A549 (cell line): ENCODE measurements around the gene MYO1H. TPM values are rescaled to one million over a fixed set of nuclear protein-coding genes. Genes with fewer than 3 reads are reported as not detected.

Experiments
- ATAC-seq, 2 experiments: fragments of 200-7000 bp in 1 of 2; fragments of >200 bp in 1 of 2; cut with Nextera tagmentation in 1 of 2; cut with Tn5 transposase in 1 of 2; 3 replicates each; pipeline versions ENCODE4 v1.8.0 to v1.9.1; 2018 to 2020; ENCODE audit warnings: mild to moderate bottlenecking in 1 of 2, moderate library complexity in 1 of 2
- CTCF ChIA-PET: fragments of 300-600 bp; sonication (Branson Sonifier 250); formaldehyde crosslinking; extraction: SDS; loops from one replicate; lab custom pipeline; 2021; ENCODE audit warnings: antibody characterized with exemption, inconsistent platforms; lab: Yijun Ruan, JAX
- POLR2A ChIA-PET: fragments of 350-600 bp; formaldehyde crosslinking; extraction: SDS; loops from one replicate; lab custom pipeline; 2021; ENCODE audit warnings: antibody characterized with exemption, inconsistent platforms; lab: Yijun Ruan, JAX
- DNase-seq, 2 experiments: peaks; one replicate each; pipeline versions ENCODE4 v3.0.0 to v3.0.0-alpha.2; 2011 to 2016; ENCODE audit warnings: low read depth in 1 of 2, low spot score in 1 of 2
- FAIRE-seq: peaks from 2 replicates; lab custom pipeline; 2011; peaks lifted over from hg19 to GRCh38; lab: Jason Lieb, UNC
- H3K27ac ChIP-seq, 2 experiments: fragments of >200 bp; sonication (Bioruptor Twin); formaldehyde crosslinking; 3 replicates each; pipeline ENCODE4 v1.5.1; 2016 to 2017
- H3K4me1 ChIP-seq: fragments of >200 bp; sonication (Bioruptor Twin); formaldehyde crosslinking; 3 replicates; pipeline ENCODE4 v1.6.1; 2016
- H3K4me2 ChIP-seq: fragments of >200 bp; sonication (Bioruptor Twin); formaldehyde crosslinking; 3 replicates; pipeline ENCODE4 v1.6.1; 2016
- H3K4me3 ChIP-seq: fragments of >200 bp; sonication (Bioruptor Twin); formaldehyde crosslinking; 3 replicates; pipeline ENCODE4 v1.5.1; 2016
- H3K9me3 ChIP-seq: fragments of >200 bp; sonication (Bioruptor Twin); formaldehyde crosslinking; 3 replicates; pipeline ENCODE4 v1.6.1; 2016
- ATOH8 ChIP-seq: fragments of 250-450 bp; sonication (Bioruptor Pico); IDR thresholded peaks from 2 replicates; pipeline ENCODE4 v1.5.0; 2020; ENCODE audit warnings: low read depth, mild to moderate bottlenecking, moderate library complexity
- BHLHE40 ChIP-seq: IDR thresholded peaks from 2 replicates; pipeline ENCODE4 v1.6.1; 2012; ENCODE audit warnings: low read depth, low read length, inconsistent platforms
- CBX8 ChIP-seq: fragments of 200-600 bp; sonication (generic); IDR thresholded peaks from 2 replicates; pipeline ENCODE4 v1.6.1; 2016
- CEBPB ChIP-seq, 2 experiments: fragments of >200 bp in 1 of 2; sonication (Bioruptor Twin) in 1 of 2; formaldehyde crosslinking in 1 of 2; IDR thresholded peaks; 2 replicates each; pipeline ENCODE4 v1.6.1; 2012 to 2016
- CHD2 ChIP-seq: fragments of 150-350 bp; IDR thresholded peaks from 2 replicates; pipeline ENCODE4 v1.6.1; 2014; ENCODE audit warnings: low read length; ENCODE audit not compliant: partially characterized antibody
- CTCF ChIP-seq: fragments of >200 bp; sonication (Bioruptor Twin); formaldehyde crosslinking; IDR thresholded peaks from 3 replicates; pipeline ENCODE4 v1.5.1; 2016
- EHF ChIP-seq: fragments of 250-450 bp; sonication (Bioruptor Pico); IDR thresholded peaks from 2 replicates; pipeline ENCODE4 v1.5.0; 2020; ENCODE audit warnings: mild to moderate bottlenecking
- EP300 ChIP-seq, 2 experiments: fragments of >200 bp; sonication (Bioruptor Twin); formaldehyde crosslinking; IDR thresholded peaks; 2 replicates in 1 of 2; 3 replicates in 1 of 2; pipeline ENCODE4 v1.6.1; 2016 to 2017
- ESRRA ChIP-seq: fragments of 150-350 bp; IDR thresholded peaks from 2 replicates; pipeline ENCODE4 v1.6.1; 2014; ENCODE audit warnings: mild to moderate bottlenecking, low read length, borderline replicate concordance
- FOSB ChIP-seq: fragments of 250-450 bp; sonication (Bioruptor Pico); IDR thresholded peaks from 2 replicates; pipeline ENCODE4 v1.5.0; 2020; ENCODE audit warnings: mild to moderate bottlenecking, moderate library complexity
- FOSL2 ChIP-seq, 2 experiments: fragments of 450-650 bp in 1 of 2; fragments of >200 bp in 1 of 2; sonication (Bioruptor Twin) in 1 of 2; formaldehyde crosslinking; IDR thresholded peaks; 2 replicates each; pipeline versions ENCODE4 v1.5.0 to v1.6.1; 2016 to 2020; ENCODE audit warnings: mild to moderate bottlenecking in 1 of 2, moderate library complexity in 1 of 2
- HDAC2 ChIP-seq: fragments of 200-600 bp; sonication (generic); IDR thresholded peaks from 2 replicates; pipeline ENCODE4 v1.6.1; 2016
- HES2 ChIP-seq: fragments of >200 bp; sonication (Bioruptor Twin); formaldehyde crosslinking; IDR thresholded peaks from 2 replicates; pipeline ENCODE4 v1.6.1; 2016
- HEYL ChIP-seq: fragments of 250-450 bp; sonication (Bioruptor Pico); IDR thresholded peaks from 2 replicates; pipeline ENCODE4 v1.8.0; 2021; ENCODE audit warnings: mild to moderate bottlenecking, moderate library complexity
- HMGXB4 ChIP-seq: fragments of 250-450 bp; sonication (Bioruptor Pico); IDR thresholded peaks from 2 replicates; pipeline ENCODE4 v1.5.0; 2021; ENCODE audit warnings: mild to moderate bottlenecking, moderate library complexity, borderline replicate concordance
- KDM1A ChIP-seq: fragments of 200-600 bp; sonication (generic); IDR thresholded peaks from 2 replicates; pipeline ENCODE4 v1.6.1; 2016; ENCODE audit warnings: low read depth, mild to moderate bottlenecking
- NPAS2 ChIP-seq: fragments of 250-450 bp; sonication (Bioruptor Pico); IDR thresholded peaks from 2 replicates; pipeline ENCODE4 v1.8.0; 2022; ENCODE audit warnings: mild to moderate bottlenecking, moderate library complexity, borderline replicate concordance
- PBX3 ChIP-seq: IDR thresholded peaks from 2 replicates; pipeline ENCODE4 v1.6.1; 2012
- PHF8 ChIP-seq: fragments of 200-600 bp; sonication (generic); IDR thresholded peaks from 2 replicates; pipeline ENCODE4 v1.6.1; 2016; ENCODE audit warnings: low read depth, mild to moderate bottlenecking, antibody characterized with exemption, moderate library complexity, borderline replicate concordance
- POLR2A ChIP-seq: IDR thresholded peaks from 2 replicates; pipeline ENCODE4 v1.6.1; 2012; ENCODE audit warnings: mild to moderate bottlenecking, low read length
- RNF2 ChIP-seq: fragments of 200-600 bp; sonication (generic); IDR thresholded peaks from 2 replicates; pipeline ENCODE4 v1.6.1; 2016; ENCODE audit warnings: low read depth, mild to moderate bottlenecking, antibody characterized with exemption, moderate library complexity, borderline replicate concordance
- SMC3 ChIP-seq: fragments of >200 bp; sonication (Bioruptor Twin); formaldehyde crosslinking; IDR thresholded peaks from 3 replicates; pipeline ENCODE4 v1.6.1; 2018; ENCODE audit warnings: inconsistent platforms
- TFCP2L1 ChIP-seq: fragments of 250-450 bp; sonication (Bioruptor Pico); IDR thresholded peaks from 2 replicates; pipeline ENCODE4 v1.5.0; 2021; ENCODE audit warnings: mild to moderate bottlenecking
- TP53 ChIP-seq: fragments of 250-450 bp; sonication (Bioruptor Pico); IDR thresholded peaks from 2 replicates; pipeline ENCODE4 v1.5.0; 2021; ENCODE audit warnings: mild to moderate bottlenecking, moderate library complexity
- ZC3H11A ChIP-seq: fragments of 450-650 bp; IDR thresholded peaks from 2 replicates; pipeline ENCODE4 v1.6.1; 2014; ENCODE audit warnings: antibody characterized with exemption, mild to moderate bottlenecking
- ZNF302 ChIP-seq: fragments of 250-450 bp; sonication (Bioruptor Pico); IDR thresholded peaks from 2 replicates; pipeline ENCODE4 v1.9.0; 2021; ENCODE audit warnings: inconsistent platforms, mild to moderate bottlenecking, moderate library complexity
- WGBS: methylation state at CpG from one replicate; pipeline ENCODE4 v1.1.6; 2017; ENCODE audit errors: missing lambda C conversion rate; 5-methylcytosine and 5-hydroxymethylcytosine counted together
- polyA plus RNA-seq, 4 experiments: library from polyadenylated mRNA; depleted of rRNA in 3 of 4; stranded (reverse); fragments of >200 nt; fragmentation: RNase III in 1 of 4; extraction: RNeasy Plus Mini Kit Qiagen cat#74134 plus additional on column Dnase treatment in 1 of 4; gene quantifications; 2 replicates in 3 of 4; 3 replicates in 1 of 4; pipeline ENCODE4 v1.2.3, GENCODE V29; 2011 to 2017

MYO1H gene
- polyA plus RNA-seq, 2 of the 4 experiments (the other 2 are of a cell fraction), result not detected

- no peak for TF ChIP-seq CTCF
- no peak for TF ChIP-seq HEYL
These were observed 104.8 kb downstream of the MYO1H start (continued) for GRCh38 chr12:109452489-109452888.

GRCh38 chr12:109455706-109456105 lies 108.0 kb downstream of the MYO1H start:
- WGBS, result 92% methylated on average over 1 of the region's 1 CpG
- Histone ChIP-seq H3K4me1 (peaks cover 2% of the 10 kb centered on the region; the same call in 1 of the 3 replicates), H3K9me3 (no peaks in the 10 kb centered on the region), H3K27ac (no peak overlapping the region), H3K4me2 (no peak overlapping the region), H3K4me3 (no peak overlapping the region)
- ATAC-seq (no peak), FAIRE-seq (no peak), DNase-seq (no peak)
- TF ChIP-seq BHLHE40 (no peak), TFCP2L1 (CRISPR knock-in tag) (no peak), HMGXB4 (CRISPR knock-in tag) (no peak), ZC3H11A (no peak), KDM1A (no peak), FOSL2 (IDR thresholded peaks at IDR 0.05) (no peak), FOSL2 (CRISPR knock-in tag; IDR thresholded peaks at IDR 0.05) (no peak), CBX8 (no peak), HDAC2 (no peak), PHF8 (no peak), ZNF302 (CRISPR knock-in tag) (no peak)
- POLR2A ChIA-PET, result no interaction called here
- CTCF ChIA-PET, result interaction anchor here (1.0 kb wide), 1 partner anchor 191 kb away, joined by 3 read pairs; no protein-coding TSS in a partner anchor

GRCh38 chr12:109458086-109458485 lies 110.4 kb downstream of the MYO1H start:
- Histone ChIP-seq H3K9me3 (no peaks in the 10 kb centered on the region), H3K4me3 (no peak overlapping the region), H3K27ac (no peak overlapping the region), H3K4me2 (no peak overlapping the region), H3K4me1 (peaks cover 26% of the 10 kb centered on the region)
- no peak for FAIRE-seq
- 69% methylated on average over 4 of the region's 4 CpGs for WGBS
- TF ChIP-seq EP300 (IDR thresholded peaks at IDR 0.05) (no peak), FOSB (CRISPR knock-in tag) (no peak), TP53 (CRISPR knock-in tag) (no peak), POLR2A (no peak), ESRRA (no peak), RNF2 (no peak), ATOH8 (CRISPR knock-in tag) (no peak), PBX3 (no peak), PHF8 (no peak), TFCP2L1 (CRISPR knock-in tag) (no peak), SMC3 (no peak), ZC3H11A (no peak), CHD2 (no peak), EHF (no peak), NPAS2 (no peak), HES2 (no peak), CEBPB (IDR thresholded peaks at IDR 0.05) (no peak), CTCF (no peak)
- DNase-seq, result no peak
- ChIA-PET CTCF (interaction anchor here (0.6 to 1.7 kb wide), 4 partner anchors 19 to 1790 kb away, joined by 3 to 4 read pairs (median 4); partner anchors contain the start of genes KCTD10 and UBE3B), POLR2A (no interaction called here)
- ATAC-seq, result no peak
